Activated CD8-positive, alpha-beta memory T cell treated with anti-CD3 and anti-CD28 coated beads for 24 hours (primary cell): ENCODE measurements around the gene SMYD2.
A peak's percentile ranks its signal among the peaks of the same experiment; 100 is the strongest.

Experiments
- DNase-seq: peaks from one replicate; pipeline ENCODE4 v3.0.0-alpha.2; 2020

The SMYD2 gene

DNA sequence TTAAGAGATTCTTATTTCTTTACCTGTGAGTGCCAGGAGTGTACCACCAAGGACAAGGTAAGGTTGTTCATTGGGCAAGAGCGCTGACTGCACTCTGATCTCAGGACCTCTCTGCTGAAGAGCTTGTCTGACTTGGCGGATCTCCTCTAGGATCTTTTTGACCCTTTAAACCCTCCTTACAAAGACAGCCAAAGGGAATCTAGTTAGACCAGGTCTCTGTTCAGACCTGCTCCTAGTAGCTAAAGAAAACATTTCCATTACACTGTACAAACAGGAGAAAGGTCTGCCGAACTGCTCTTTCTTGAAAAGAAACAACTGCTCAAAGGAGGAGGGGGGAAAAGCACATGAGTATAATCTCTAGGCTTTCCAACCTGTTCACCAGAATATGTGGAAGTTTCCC, 49.3 kb downstream of the SMYD2 start:
- DNase-seq: no peak

DNA sequence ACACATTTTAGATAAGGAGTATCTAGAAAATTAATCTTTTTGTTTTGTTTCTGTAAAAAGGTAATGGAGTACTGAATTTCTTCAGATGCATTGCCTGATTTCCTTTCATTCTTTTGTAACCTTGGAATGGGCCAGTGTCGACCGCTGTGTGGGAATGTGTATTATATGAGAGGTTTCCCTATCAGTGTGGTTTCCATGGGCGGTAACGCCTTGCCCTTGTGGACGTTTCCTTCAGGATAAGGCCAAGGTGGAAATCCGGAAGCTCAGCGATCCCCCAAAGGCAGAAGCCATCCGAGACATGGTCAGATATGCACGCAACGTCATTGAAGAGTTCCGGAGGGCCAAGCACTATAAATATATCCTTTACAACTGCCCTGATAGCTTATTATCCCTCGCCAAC, 49.8 kb downstream of the SMYD2 start:
- DNase-seq: no peak

- no peak for DNase-seq
Observed at GRCh38 chr1:214331180-214331579, 50.2 kb downstream of the SMYD2 start.

GRCh38 chr1:214331827-214332423, 51.0 kb downstream of the SMYD2 start:
- peak; percentile 74 for DNase-seq

GRCh38 chr1:214332946-214333798, 52.2 kb downstream of the SMYD2 start:
- peak; percentile 67 for DNase-seq

- no peak for DNase-seq
Observed at GRCh38 chr1:214335567-214335966, 54.6 kb downstream of the SMYD2 start.

GRCh38 chr1:214337015-214337414, 56.1 kb downstream of the SMYD2 start:
- DNase-seq: no peak

- DNase-seq: no peak
Observed at GRCh38 chr1:214337511-214337910, 56.6 kb downstream of the SMYD2 start.

DNA sequence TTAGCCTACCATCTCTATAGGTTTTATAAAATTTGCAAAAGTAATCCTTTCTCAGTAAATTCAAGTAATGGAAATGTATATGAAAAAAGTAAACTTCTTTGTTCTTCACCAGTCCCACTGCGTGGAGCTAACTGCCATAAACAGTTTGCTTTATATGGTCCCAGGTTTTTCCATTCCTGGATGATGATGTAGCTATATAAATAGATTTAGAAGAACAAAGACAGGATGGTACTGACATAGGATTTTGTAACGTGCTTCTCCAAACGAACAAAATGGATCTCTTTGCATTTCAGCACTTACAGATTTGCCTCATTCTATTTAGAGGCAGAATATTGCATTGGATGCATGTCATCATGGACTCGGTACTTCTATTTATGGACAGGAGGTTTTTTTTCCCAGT, 57.3 kb downstream of the SMYD2 start:
- no peak for DNase-seq

DNA sequence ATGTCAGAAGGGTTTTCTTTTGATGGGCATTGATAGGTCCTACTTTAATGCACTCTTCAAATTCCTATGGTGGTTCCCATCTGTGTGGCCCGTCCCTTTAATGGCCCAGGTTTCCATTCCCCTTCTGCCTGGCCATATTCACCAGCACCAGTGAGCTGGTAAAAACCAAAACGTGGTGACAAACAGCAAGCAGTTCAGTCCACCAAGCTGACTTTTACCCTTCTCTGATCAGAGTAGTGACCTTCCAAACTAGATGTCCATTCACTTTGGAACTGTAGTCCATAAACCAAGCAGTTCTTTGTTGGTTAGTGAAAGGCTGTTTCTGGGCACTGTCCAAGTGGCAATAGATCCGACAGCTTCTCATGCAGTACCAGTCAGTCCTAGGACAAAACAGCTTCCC, 60.5 kb downstream of the SMYD2 start:
- no peak for DNase-seq

DNA sequence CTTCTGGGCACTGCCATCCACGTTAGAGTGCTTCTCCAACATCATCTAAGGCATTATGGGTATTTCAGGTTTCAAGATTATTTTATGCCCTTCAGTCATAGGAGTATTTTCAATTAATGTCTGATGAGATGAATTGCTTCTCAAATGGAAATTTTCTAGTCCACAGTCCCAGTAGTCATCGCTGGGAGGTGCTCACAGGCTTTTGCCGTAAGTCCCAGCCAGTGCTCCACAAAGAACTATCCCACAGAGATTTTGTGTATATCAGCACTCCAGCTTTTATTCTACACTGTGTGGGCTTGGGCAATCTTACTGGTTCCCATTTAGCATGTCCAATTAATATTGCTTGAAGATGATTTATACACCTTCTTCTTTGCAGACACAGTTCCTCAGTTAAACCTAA, 61.0 kb downstream of the SMYD2 start:
- no peak for DNase-seq

GRCh38 chr1:214342525-214342924, 61.6 kb downstream of the SMYD2 start:
- DNase-seq: no peak

DNA sequence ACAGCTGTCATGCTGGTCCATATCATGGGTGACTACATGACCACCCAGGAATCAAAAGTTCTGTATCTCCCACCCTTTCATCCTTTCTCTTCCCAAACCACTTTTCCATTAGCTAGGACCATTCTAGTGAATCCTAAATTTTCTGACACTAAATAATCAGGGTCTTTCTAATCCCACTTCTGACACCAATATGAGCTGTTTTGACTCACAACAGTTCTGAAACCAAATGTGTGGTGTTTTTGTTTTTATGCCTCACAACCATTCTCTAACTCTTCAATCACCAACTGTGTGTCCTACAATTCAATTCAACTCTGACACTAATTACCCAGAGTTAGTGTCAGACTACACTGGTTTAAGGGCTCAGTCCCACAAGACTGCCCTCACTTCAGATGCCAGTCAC, 63.9 kb downstream of the SMYD2 start:
- no peak for DNase-seq

GRCh38 chr1:214349008-214349407, 68.0 kb downstream of the SMYD2 start:
- DNase-seq: no peak

DNA sequence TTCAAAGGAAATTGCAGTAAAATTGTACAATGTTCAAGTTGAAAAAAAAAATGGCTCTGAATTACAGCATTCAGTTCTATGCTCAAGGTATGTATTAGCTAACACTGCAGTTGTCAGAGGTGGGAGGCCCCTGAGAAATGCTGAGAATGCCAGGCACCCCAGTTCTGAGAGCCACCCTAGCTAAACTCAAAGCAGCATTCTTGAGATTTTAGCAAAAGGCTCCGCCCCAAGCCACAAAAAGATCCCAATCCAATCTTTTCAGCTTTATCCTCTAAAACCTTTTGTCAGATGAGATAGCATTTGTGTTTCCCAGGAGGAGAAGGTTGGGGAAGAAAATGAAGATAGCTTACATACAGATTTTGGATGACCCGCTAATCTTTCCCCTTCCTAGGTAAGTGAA, 68.8 kb downstream of the SMYD2 start:
- DNase-seq: no peak

DNA sequence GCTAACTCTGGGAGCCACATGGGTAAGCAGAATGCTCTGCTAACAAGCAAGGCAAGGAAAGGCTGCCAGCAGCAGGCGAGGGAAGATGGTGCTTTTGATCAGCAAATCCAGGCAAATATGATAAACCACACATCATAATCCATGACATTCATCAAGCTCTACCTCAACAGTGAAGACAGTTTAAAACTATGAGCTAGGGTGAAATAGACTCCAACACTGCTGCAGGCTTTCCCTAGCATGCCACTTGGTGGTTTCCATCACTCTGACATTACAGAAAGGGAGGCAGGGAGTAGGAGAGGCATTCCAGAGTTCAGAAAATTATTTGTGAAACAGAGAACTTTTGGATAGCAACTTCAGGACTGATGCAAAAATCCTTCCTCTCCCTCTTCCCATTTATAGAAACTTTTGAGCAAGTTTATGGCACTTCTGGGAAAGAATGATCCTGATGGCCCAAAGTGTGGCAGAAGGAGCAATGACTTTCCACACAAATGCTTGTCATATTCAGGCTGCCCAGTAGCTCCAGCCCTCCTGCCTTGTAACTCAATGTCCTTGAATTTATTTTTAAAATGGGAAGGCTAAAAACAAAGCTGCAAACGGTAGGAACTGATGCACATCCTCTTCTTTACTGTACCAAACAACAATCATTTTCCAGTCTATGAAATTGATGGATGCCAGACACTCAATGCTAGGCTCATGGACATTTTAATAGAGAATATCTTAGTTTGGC, 70.8 kb downstream of the SMYD2 start:
- DNase-seq: no peak

- DNase-seq: no peak
Observed at GRCh38 chr1:214352838-214353237, 71.9 kb downstream of the SMYD2 start.

GRCh38 chr1:214354440-214355148, 73.6 kb downstream of the SMYD2 start:
- no peak for DNase-seq

- DNase-seq: no peak
Observed at GRCh38 chr1:214360116-214360515, 79.2 kb downstream of the SMYD2 start.

GRCh38 chr1:214360525-214361164, 79.7 kb downstream of the SMYD2 start:
- DNase-seq: no peak

DNA sequence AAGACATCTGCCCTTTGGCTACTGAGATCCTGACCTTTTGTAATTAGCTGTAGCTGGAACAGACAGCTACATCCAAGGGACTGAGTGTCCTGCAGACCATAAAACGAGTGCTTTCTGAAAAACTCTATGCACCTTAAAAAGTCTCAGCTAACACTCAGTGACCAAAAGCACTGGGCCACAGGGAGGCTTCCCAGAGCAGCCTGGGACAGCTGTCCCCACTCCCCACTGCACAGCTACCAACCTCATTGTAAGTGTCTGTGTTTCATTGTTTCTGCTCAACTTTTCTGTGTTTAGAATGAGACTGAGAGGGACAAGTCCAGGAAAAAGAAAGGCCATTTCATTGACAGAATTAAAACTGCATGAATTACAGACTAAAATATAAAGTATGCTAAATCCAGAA, 80.7 kb downstream of the SMYD2 start:
- no peak for DNase-seq

DNA sequence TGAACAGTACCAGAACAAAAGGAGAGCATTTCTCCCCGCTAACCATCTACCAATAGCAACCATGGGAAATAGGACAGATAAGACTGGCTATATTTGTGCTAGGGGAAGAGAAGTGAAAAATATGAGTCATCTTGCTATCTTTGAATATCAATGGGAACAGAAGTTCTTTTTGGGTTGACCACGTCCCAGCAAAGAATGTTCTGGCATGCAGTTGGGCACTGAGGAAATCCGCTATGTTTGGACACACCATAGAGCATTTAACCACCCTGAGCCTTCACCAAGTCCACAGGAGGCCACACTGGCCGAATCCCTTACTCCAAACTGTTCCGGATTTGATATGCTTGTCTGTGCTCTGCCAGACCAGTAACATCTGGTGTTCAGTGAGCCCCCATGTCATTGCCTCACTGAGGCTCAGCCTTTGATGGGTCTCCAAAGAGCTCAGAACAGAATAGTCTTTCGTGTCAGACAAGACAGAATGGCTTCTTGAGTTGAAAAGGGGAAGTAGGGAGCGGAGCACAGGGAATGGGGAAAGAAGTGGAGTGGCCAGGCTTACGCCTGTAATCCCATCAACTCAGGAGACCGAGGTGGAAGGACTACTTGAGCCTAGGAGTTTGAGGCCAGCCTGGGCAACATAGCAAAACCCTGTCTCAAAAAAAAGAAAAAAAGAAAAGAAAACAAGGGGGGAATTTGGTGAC, 81.4 kb downstream of the SMYD2 start:
- DNase-seq: no peak
